ENCODE results near the gene BTN3A1. TPM values are rescaled to one million over a fixed set of nuclear protein-coding genes. Genes with fewer than 3 reads are reported as not detected.

BTN3A1 gene
- total and polyA plus RNA-seq, 2 of the 13 experiments (the other 11 are each of a cell fraction or from before 2014, with no cell fraction given) = 13.3 to 14.0 TPM

DNA sequence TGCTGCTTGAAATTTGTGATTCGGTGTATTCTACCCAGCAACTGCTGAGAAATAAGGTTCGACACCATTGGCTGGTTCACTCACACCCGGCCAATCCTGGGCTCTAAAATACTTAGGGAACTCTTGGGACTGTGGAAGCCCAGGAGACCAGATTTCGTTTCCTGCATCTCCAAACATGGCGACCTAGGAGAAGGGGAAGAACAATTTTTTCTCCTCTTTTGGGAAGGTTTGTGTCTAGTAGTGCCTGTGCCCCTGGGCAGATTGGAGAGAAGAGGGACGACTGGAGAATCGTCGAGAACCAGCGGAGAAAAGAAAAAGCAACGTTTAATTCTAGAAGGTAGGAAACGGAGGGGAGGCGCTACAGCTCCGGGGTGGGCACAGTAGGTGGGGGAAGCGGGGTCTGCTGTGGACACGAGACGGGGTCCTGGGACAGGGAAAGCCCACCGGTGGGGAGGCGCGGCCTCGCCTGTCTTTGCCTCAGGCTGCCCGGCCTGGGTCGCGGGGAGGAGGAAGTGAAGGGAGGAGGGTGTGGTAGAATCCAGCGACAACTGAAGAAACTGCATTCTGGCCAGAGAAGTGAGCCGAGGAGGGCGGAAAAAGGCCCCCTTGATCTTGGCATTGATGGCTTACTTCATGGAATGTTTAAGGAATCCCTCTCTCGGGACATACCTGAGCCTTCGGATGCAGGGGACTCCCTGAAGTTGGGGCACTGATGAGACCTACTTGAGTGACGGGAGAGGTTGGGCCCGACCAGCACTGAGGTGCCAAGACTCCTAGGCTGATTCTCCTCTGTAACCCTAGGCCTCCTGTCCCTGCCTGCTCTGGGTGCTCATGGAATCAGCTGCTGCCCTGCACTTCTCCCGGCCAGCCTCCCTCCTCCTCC, 56.0 kb downstream of the BTN3A1 start, which contains the start of gene BTN2A1 (continued):
- TF ChIP-seq, protein P1, sequence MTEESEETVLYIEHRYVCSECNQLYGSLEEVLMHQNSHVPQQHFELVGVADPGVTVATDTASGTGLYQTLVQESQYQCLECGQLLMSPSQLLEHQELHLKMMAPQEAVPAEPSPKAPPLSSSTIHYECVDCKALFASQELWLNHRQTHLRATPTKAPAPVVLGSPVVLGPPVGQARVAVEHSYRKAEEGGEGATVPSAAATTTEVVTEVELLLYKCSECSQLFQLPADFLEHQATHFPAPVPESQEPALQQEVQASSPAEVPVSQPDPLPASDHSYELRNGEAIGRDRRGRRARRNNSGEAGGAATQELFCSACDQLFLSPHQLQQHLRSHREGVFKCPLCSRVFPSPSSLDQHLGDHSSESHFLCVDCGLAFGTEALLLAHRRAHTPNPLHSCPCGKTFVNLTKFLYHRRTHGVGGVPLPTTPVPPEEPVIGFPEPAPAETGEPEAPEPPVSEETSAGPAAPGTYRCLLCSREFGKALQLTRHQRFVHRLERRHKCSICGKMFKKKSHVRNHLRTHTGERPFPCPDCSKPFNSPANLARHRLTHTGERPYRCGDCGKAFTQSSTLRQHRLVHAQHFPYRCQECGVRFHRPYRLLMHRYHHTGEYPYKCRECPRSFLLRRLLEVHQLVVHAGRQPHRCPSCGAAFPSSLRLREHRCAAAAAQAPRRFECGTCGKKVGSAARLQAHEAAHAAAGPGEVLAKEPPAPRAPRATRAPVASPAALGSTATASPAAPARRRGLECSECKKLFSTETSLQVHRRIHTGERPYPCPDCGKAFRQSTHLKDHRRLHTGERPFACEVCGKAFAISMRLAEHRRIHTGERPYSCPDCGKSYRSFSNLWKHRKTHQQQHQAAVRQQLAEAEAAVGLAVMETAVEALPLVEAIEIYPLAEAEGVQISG (CRISPR knock-in tag; IDR thresholded peaks at IDR 0.05) = no peak
- TF ChIP-seq SNRNP70 (IDR thresholded peaks at IDR 0.05; ENCODE audit: low read depth, low read length) (no peak), CBX1 (IDR thresholded peaks at IDR 0.05; ENCODE audit: low read depth) (no peak), ZNF256 (CRISPR knock-in tag; conservative IDR thresholded peaks at IDR 0.05) (no peak), ZNF883 (CRISPR knock-in tag; IDR thresholded peaks at IDR 0.05; ENCODE audit: not compliant biosample characterization) (no peak), ZFP36L2 (CRISPR knock-in tag; IDR thresholded peaks at IDR 0.05) (no peak), ZFP1 (CRISPR knock-in tag; IDR thresholded peaks at IDR 0.05) (no peak), ZNF263 (CRISPR knock-in tag; IDR thresholded peaks at IDR 0.05) (peak; percentile 60; the same call in 1 of the 2 replicates), CBFB (CRISPR knock-in tag; IDR thresholded peaks at IDR 0.05) (no peak), LCORL (IDR thresholded peaks at IDR 0.05) (no peak), LCORL (CRISPR knock-in tag; IDR thresholded peaks at IDR 0.05) (no peak), MAFK (conservative IDR thresholded peaks at IDR 0.05 in 1 of 2, IDR thresholded peaks at IDR 0.05 in 1 of 2; ENCODE audit: low read length in 2 of 2) (no peak), SMC3 (IDR thresholded peaks at IDR 0.05; ENCODE audit: low read length) (0 out of 2 replicates have a peak, but pooled peaks have one; percentile 5), WIZ (CRISPR knock-in tag; IDR thresholded peaks at IDR 0.05) (no peak), ZNF556 (CRISPR knock-in tag; IDR thresholded peaks at IDR 0.05; ENCODE audit: borderline replicate concordance) (no peak), ZNF816 (CRISPR knock-in tag; IDR thresholded peaks at IDR 0.05; ENCODE audit: borderline replicate concordance) (0 out of 2 replicates have a peak, but pooled peaks have one; percentile 68), ZNF674 (CRISPR knock-in tag; IDR thresholded peaks at IDR 0.05; ENCODE audit: low read depth) (no peak), NFIB (CRISPR knock-in tag; IDR thresholded peaks at IDR 0.05; ENCODE audit: borderline replicate concordance) (no peak), ZNF30 (CRISPR knock-in tag; IDR thresholded peaks at IDR 0.05) (no peak)
- TF ChIP-seq, protein P2, sequence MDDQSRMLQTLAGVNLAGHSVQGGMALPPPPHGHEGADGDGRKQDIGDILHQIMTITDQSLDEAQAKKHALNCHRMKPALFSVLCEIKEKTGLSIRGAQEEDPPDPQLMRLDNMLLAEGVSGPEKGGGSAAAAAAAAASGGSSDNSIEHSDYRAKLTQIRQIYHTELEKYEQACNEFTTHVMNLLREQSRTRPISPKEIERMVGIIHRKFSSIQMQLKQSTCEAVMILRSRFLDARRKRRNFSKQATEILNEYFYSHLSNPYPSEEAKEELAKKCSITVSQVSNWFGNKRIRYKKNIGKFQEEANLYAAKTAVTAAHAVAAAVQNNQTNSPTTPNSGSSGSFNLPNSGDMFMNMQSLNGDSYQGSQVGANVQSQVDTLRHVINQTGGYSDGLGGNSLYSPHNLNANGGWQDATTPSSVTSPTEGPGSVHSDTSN (CRISPR knock-in tag; IDR thresholded peaks at IDR 0.05; ENCODE audit: borderline replicate concordance) = no peak
- TF ChIP-seq, protein P3, sequence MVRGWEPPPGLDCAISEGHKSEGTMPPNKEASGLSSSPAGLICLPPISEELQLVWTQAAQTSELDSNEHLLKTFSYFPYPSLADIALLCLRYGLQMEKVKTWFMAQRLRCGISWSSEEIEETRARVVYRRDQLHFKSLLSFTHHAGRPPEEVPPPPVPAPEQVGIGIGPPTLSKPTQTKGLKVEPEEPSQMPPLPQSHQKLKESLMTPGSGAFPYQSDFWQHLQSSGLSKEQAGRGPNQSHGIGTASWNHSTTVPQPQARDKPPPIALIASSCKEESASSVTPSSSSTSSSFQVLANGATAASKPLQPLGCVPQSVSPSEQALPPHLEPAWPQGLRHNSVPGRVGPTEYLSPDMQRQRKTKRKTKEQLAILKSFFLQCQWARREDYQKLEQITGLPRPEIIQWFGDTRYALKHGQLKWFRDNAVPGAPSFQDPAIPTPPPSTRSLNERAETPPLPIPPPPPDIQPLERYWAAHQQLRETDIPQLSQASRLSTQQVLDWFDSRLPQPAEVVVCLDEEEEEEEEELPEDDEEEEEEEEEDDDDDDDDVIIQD (CRISPR knock-in tag; IDR thresholded peaks at IDR 0.05; ENCODE audit: low read depth) = no peak
- TF ChIP-seq, protein P4, sequence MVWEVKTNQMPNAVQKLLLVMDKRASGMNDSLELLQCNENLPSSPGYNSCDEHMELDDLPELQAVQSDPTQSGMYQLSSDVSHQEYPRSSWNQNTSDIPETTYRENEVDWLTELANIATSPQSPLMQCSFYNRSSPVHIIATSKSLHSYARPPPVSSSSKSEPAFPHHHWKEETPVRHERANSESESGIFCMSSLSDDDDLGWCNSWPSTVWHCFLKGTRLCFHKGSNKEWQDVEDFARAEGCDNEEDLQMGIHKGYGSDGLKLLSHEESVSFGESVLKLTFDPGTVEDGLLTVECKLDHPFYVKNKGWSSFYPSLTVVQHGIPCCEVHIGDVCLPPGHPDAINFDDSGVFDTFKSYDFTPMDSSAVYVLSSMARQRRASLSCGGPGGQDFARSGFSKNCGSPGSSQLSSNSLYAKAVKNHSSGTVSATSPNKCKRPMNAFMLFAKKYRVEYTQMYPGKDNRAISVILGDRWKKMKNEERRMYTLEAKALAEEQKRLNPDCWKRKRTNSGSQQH (CRISPR knock-in tag; IDR thresholded peaks at IDR 0.05; ENCODE audit: low read depth) = no peak
